DOHH2 (cell line): Measurements from ENCODE around the gene LEKR1.

ENCODE experiments used
- H3F3A ChIP-seq: fragments of 200-600 bp; sonication (generic), shearing (Covaris generic); 2 replicates; pipeline ENCODE4 v1.6.0; 2016; ENCODE audit warnings: antibody characterized with exemption, mild to moderate bottlenecking; ENCODE audit not compliant: control insufficient read depth, insufficient read depth
- H3K27ac ChIP-seq: fragments of 200-600 bp; sonication (generic); 2 replicates; pipeline ENCODE4 v1.5.1; 2014; ENCODE audit warnings: low read depth, mild to moderate bottlenecking, low read length, moderate library complexity
- H3K27me3 ChIP-seq: fragments of 200-600 bp; sonication (generic); 2 replicates; pipeline ENCODE4 v1.6.1; 2014; ENCODE audit warnings: mild to moderate bottlenecking, low read length, mixed read lengths; ENCODE audit not compliant: control insufficient read depth
- H3K36me3 ChIP-seq: fragments of 200-600 bp; sonication (generic); 2 replicates; pipeline ENCODE4 v1.6.1; 2014; ENCODE audit warnings: mild to moderate bottlenecking, low read length, moderate library complexity, mixed read lengths; ENCODE audit not compliant: control insufficient read depth
- H3K4me1 ChIP-seq: fragments of 200-600 bp; sonication (generic); 2 replicates; pipeline ENCODE4 v1.6.1; 2014; ENCODE audit warnings: mild to moderate bottlenecking, low read length, mixed read lengths; ENCODE audit not compliant: control insufficient read depth
- H3K4me2 ChIP-seq: fragments of 200-600 bp; sonication (generic); 2 replicates; pipeline ENCODE4 v1.6.0; 2014; ENCODE audit warnings: mild to moderate bottlenecking, low read length, moderate library complexity
- H3K4me3 ChIP-seq: fragments of 200-600 bp; sonication (generic); 2 replicates; pipeline ENCODE4 v1.5.1; 2014; ENCODE audit warnings: mild to moderate bottlenecking, low read length, mixed read lengths
- H3K79me2 ChIP-seq: fragments of 200-600 bp; sonication (generic); 2 replicates; pipeline ENCODE4 v1.6.1; 2014; ENCODE audit warnings: mild to moderate bottlenecking, low read length, mixed read lengths; ENCODE audit not compliant: control insufficient read depth
- H3K9me2 ChIP-seq: fragments of 200-600 bp; sonication (generic); replicated peaks from 2 replicates; pipeline ENCODE4 v1.6.1; 2014; ENCODE audit warnings: mild to moderate bottlenecking, low read length, mixed read lengths; ENCODE audit not compliant: control insufficient read depth
- H3K9me3 ChIP-seq: fragments of 200-600 bp; sonication (generic); 2 replicates; pipeline ENCODE4 v1.6.1; 2014; ENCODE audit warnings: antibody characterized with exemption, low read length, mixed read lengths; ENCODE audit not compliant: control insufficient read depth, insufficient read depth
- H4K20me1 ChIP-seq: fragments of 200-600 bp; sonication (generic); 2 replicates; pipeline ENCODE4 v1.6.0; 2014; ENCODE audit warnings: low read depth, mild to moderate bottlenecking, antibody characterized with exemption, low read length, moderate library complexity; ENCODE audit not compliant: control insufficient read depth, insufficient read depth
- EZH2phosphoT487 ChIP-seq: fragments of 200-600 bp; sonication (generic); IDR thresholded peaks from 2 replicates; pipeline ENCODE4 v1.6.1; 2017; ENCODE audit warnings: borderline replicate concordance, mild to moderate bottlenecking, antibody characterized with exemption, low read length, moderate library complexity, mixed read lengths
- TF ChIP-seq, protein P1 (sequence below): fragments of 200-600 bp; sonication (generic); IDR thresholded peaks from one replicate; pipeline ENCODE4 v1.5.1; 2014; ENCODE audit warnings: antibody characterized with exemption, mild to moderate bottlenecking, low read depth, low read length; ENCODE audit not compliant: poor library complexity, severe bottlenecking

Gene LEKR1

GRCh38 chr3:157094301-157094700, 268.1 kb downstream of the LEKR1 start:
- TF ChIP-seq, protein P1, sequence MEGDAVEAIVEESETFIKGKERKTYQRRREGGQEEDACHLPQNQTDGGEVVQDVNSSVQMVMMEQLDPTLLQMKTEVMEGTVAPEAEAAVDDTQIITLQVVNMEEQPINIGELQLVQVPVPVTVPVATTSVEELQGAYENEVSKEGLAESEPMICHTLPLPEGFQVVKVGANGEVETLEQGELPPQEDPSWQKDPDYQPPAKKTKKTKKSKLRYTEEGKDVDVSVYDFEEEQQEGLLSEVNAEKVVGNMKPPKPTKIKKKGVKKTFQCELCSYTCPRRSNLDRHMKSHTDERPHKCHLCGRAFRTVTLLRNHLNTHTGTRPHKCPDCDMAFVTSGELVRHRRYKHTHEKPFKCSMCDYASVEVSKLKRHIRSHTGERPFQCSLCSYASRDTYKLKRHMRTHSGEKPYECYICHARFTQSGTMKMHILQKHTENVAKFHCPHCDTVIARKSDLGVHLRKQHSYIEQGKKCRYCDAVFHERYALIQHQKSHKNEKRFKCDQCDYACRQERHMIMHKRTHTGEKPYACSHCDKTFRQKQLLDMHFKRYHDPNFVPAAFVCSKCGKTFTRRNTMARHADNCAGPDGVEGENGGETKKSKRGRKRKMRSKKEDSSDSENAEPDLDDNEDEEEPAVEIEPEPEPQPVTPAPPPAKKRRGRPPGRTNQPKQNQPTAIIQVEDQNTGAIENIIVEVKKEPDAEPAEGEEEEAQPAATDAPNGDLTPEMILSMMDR, result no peak
- no peak for TF ChIP-seq EZH2phosphoT487
- Histone ChIP-seq H4K20me1 (no peaks in the 10 kb centered on the region), H3K36me3 (no peaks in the 10 kb centered on the region), H3K4me1 (peaks cover 22% of the 10 kb centered on the region), H3K4me2 (no peak overlapping the region), H3K9me2 (no peaks in the 10 kb centered on the region), H3K27me3 (no peaks in the 10 kb centered on the region), H3K79me2 (no peaks in the 10 kb centered on the region), H3K4me3 (no peak overlapping the region), H3F3A (peaks cover 2% of the 10 kb centered on the region; the same call in 1 of the 2 replicates), H3K27ac (no peak overlapping the region), H3K9me3 (no peaks in the 10 kb centered on the region)

- Histone ChIP-seq H3F3A (no peaks in the 10 kb centered on the region), H4K20me1 (no peaks in the 10 kb centered on the region), H3K4me3 (no peak overlapping the region), H3K27ac (no peak overlapping the region), H3K36me3 (no peaks in the 10 kb centered on the region), H3K9me2 (no peaks in the 10 kb centered on the region), H3K79me2 (no peaks in the 10 kb centered on the region), H3K4me2 (no peak overlapping the region), H3K9me3 (no peaks in the 10 kb centered on the region), H3K4me1 (peaks cover 16% of the 10 kb centered on the region), H3K27me3 (no peaks in the 10 kb centered on the region)
- TF ChIP-seq, protein P1, result no peak
- TF ChIP-seq EZH2phosphoT487, result no peak
Measured at GRCh38 chr3:157094751-157095480, 268.8 kb downstream of the LEKR1 start.
